ENCODE measurements around the gene IGSF8.

The IGSF8 gene

GRCh38 chr1:160101037-160101716, 2.8 kb upstream of the IGSF8 start:
- peak; percentile 83 for DNase-seq (ENCODE audit: insufficient read length)
- TF ChIP-seq TAF1 (IDR thresholded peaks at IDR 0.05; ENCODE audit: borderline replicate concordance, low read depth, low read length), result no peak
- TF ChIP-seq POLR2AphosphoS5 (IDR thresholded peaks at IDR 0.05; ENCODE audit: low read depth, low read length), result no peak
- TF ChIP-seq POLR2A (IDR thresholded peaks at IDR 0.05; ENCODE audit: low read depth, low read length), result no peak
- peak; percentile 92 for FAIRE-seq

- DNase-seq (ENCODE audit: insufficient read length) (no peak), FAIRE-seq (no peak)
- TF ChIP-seq TAF1 (IDR thresholded peaks at IDR 0.05; ENCODE audit: borderline replicate concordance, low read depth, low read length) (no peak), POLR2AphosphoS5 (IDR thresholded peaks at IDR 0.05; ENCODE audit: low read depth, low read length) (no peak), POLR2A (IDR thresholded peaks at IDR 0.05; ENCODE audit: low read depth, low read length) (no peak)
Observed at GRCh38 chr1:160099716-160100375, 1.4 kb upstream of the IGSF8 start.

- DNase-seq (ENCODE audit: insufficient read length) (peak; percentile 96), FAIRE-seq (no peak)
- TF ChIP-seq TAF1 (IDR thresholded peaks at IDR 0.05; ENCODE audit: borderline replicate concordance, low read depth, low read length) (peak; percentile 32; the same call in 1 of the 2 replicates), POLR2AphosphoS5 (IDR thresholded peaks at IDR 0.05; ENCODE audit: low read depth, low read length) (no peak), POLR2A (IDR thresholded peaks at IDR 0.05; ENCODE audit: low read depth, low read length) (peak; percentile 31; the same call in 1 of the 2 replicates)
Observed at GRCh38 chr1:160098852-160099561, 588 bp upstream of the IGSF8 start.

- TF ChIP-seq TAF1 (IDR thresholded peaks at IDR 0.05; ENCODE audit: borderline replicate concordance, low read depth, low read length), result no peak
- TF ChIP-seq POLR2AphosphoS5 (IDR thresholded peaks at IDR 0.05; ENCODE audit: low read depth, low read length), result no peak
- TF ChIP-seq POLR2A (IDR thresholded peaks at IDR 0.05; ENCODE audit: low read depth, low read length), result no peak
Observed at GRCh38 chr1:160097151-160097910, 1.1 kb downstream of the IGSF8 start.

GRCh38 chr1:160096274-160097116, 1.9 kb downstream of the IGSF8 start:
- no peak for TF ChIP-seq POLR2AphosphoS5 (IDR thresholded peaks at IDR 0.05; ENCODE audit: low read depth, low read length)
- TF ChIP-seq TAF1 (IDR thresholded peaks at IDR 0.05; ENCODE audit: borderline replicate concordance, low read depth, low read length), result no peak
- no peak for TF ChIP-seq POLR2A (IDR thresholded peaks at IDR 0.05; ENCODE audit: low read depth, low read length)
- no peak for DNase-seq (ENCODE audit: insufficient read length)
- peak; percentile 42 for FAIRE-seq

More at GRCh38 chr1:160097151-160097910, 1.1 kb downstream of the IGSF8 start:
- no peak for FAIRE-seq
- no peak for DNase-seq (ENCODE audit: insufficient read length)

- TF ChIP-seq POLR2A (IDR thresholded peaks at IDR 0.05; ENCODE audit: low read depth, low read length), result no peak
- TF ChIP-seq POLR2AphosphoS5 (IDR thresholded peaks at IDR 0.05; ENCODE audit: low read depth, low read length), result no peak
- no peak for TF ChIP-seq TAF1 (IDR thresholded peaks at IDR 0.05; ENCODE audit: borderline replicate concordance, low read depth, low read length)
- DNase-seq (ENCODE audit: insufficient read length) (no peak), FAIRE-seq (no peak)
Observed at GRCh38 chr1:160095382-160096105, 2.9 kb downstream of the IGSF8 start.

GRCh38 chr1:160094806-160095205, 3.6 kb downstream of the IGSF8 start:
- DNase-seq (ENCODE audit: insufficient read length), result no peak
- TF ChIP-seq POLR2AphosphoS5 (IDR thresholded peaks at IDR 0.05; ENCODE audit: low read depth, low read length) (no peak), POLR2A (IDR thresholded peaks at IDR 0.05; ENCODE audit: low read depth, low read length) (no peak), TAF1 (IDR thresholded peaks at IDR 0.05; ENCODE audit: borderline replicate concordance, low read depth, low read length) (no peak)
- no peak for FAIRE-seq

- DNase-seq (ENCODE audit: insufficient read length), result no peak
- FAIRE-seq, result no peak
- no peak for TF ChIP-seq POLR2A (IDR thresholded peaks at IDR 0.05; ENCODE audit: low read depth, low read length)
- TF ChIP-seq TAF1 (IDR thresholded peaks at IDR 0.05; ENCODE audit: borderline replicate concordance, low read depth, low read length), result no peak
- TF ChIP-seq POLR2AphosphoS5 (IDR thresholded peaks at IDR 0.05; ENCODE audit: low read depth, low read length), result no peak
Observed at GRCh38 chr1:160094291-160094625, 4.2 kb downstream of the IGSF8 start.

GRCh38 chr1:160093624-160094290, 4.7 kb downstream of the IGSF8 start:
- TF ChIP-seq POLR2AphosphoS5 (IDR thresholded peaks at IDR 0.05; ENCODE audit: low read depth, low read length) (no peak), POLR2A (IDR thresholded peaks at IDR 0.05; ENCODE audit: low read depth, low read length) (no peak), TAF1 (IDR thresholded peaks at IDR 0.05; ENCODE audit: borderline replicate concordance, low read depth, low read length) (no peak)
- DNase-seq (ENCODE audit: insufficient read length) (no peak), FAIRE-seq (no peak)

Measured in GM12892 (cell line).